Stomach (tissue), 4 donors: Measurements from ENCODE around the gene KCTD16.

Experiments
- CTCF ChIP-seq, 7 experiments: fragments of 450-650 bp in 4 of 7; fragments of 200-600 bp in 3 of 7; sonication (generic) in 3 of 7; IDR thresholded peaks; one replicate each; pipeline ENCODE4 v1.5.1; 2016 to 2019; ENCODE audit warnings: antibody characterized with exemption in 7 of 7, control low read depth in 2 of 7, mild to moderate bottlenecking in 1 of 7
- EP300 ChIP-seq: sonication (generic); formaldehyde crosslinking; IDR thresholded peaks from one replicate; pipeline ENCODE4 v1.6.1; 2017; ENCODE audit warnings: antibody characterized with exemption
- POLR2A ChIP-seq, 4 donors: fragments of 450-650 bp; IDR thresholded peaks; one replicate each; pipeline ENCODE4 v1.6.1; 2016; ENCODE audit warnings: antibody characterized with exemption in 4 of 4, control low read depth in 2 of 4, mild to moderate bottlenecking in 1 of 4, moderate library complexity in 1 of 4
- POLR2AphosphoS5 ChIP-seq, 3 donors: sonication (generic); formaldehyde crosslinking; IDR thresholded peaks; one replicate each; pipeline ENCODE4 v1.6.1; 2016; ENCODE audit warnings: antibody characterized with exemption in 3 of 3

- TF ChIP-seq CTCF (IDR thresholded peaks at IDR 0.05) (no peak), POLR2AphosphoS5 (IDR thresholded peaks at IDR 0.05) (no peak), POLR2A (IDR thresholded peaks at IDR 0.05) (no peak), EP300 (no peak)
Observed at GRCh38 chr5:144315026-144315425, 144.4 kb downstream of the KCTD16 start.
